Effector memory CD4-positive, alpha-beta T cell (primary cell): ENCODE results near the gene MEGF6.

Experiments
- DNase-seq, 3 donors: peaks; one replicate each; pipeline ENCODE4 v3.0.0-alpha.2; 2020
- H3K27ac ChIP-seq: 2 replicates; pipeline ENCODE4 v1.7.0; 2013; ENCODE audit warnings: mild to moderate bottlenecking, low read length, moderate library complexity; ENCODE audit not compliant: insufficient read depth, poor library complexity, severe bottlenecking
- H3K27me3 ChIP-seq: replicated peaks from 2 replicates; pipeline ENCODE4 v1.7.0; 2013; ENCODE audit warnings: mild to moderate bottlenecking, low read length; ENCODE audit not compliant: insufficient read depth, control insufficient read depth, poor library complexity, severe bottlenecking
- H3K36me3 ChIP-seq: 2 replicates; pipeline ENCODE4 v1.7.0; 2013; ENCODE audit warnings: mild to moderate bottlenecking, low read length, moderate library complexity; ENCODE audit not compliant: control insufficient read depth, insufficient read depth
- H3K4me1 ChIP-seq: 2 replicates; pipeline ENCODE4 v1.7.0; 2013; ENCODE audit warnings: low read length, mild to moderate bottlenecking; ENCODE audit not compliant: control insufficient read depth, insufficient read depth, poor library complexity, severe bottlenecking
- H3K4me3 ChIP-seq: 2 replicates; pipeline ENCODE4 v1.7.0; 2013; ENCODE audit warnings: low read length, low read depth, mild to moderate bottlenecking; ENCODE audit not compliant: insufficient read depth, poor library complexity, severe bottlenecking
- H3K9me3 ChIP-seq: 2 replicates; pipeline ENCODE4 v1.7.0; 2013; ENCODE audit warnings: mild to moderate bottlenecking, low read length, moderate library complexity; ENCODE audit not compliant: control insufficient read depth

MEGF6 gene

GRCh38 chr1:3618881-3619671, 7.8 kb upstream of the MEGF6 start:
- no peak overlapping the region for H3K27ac ChIP-seq
- peaks cover 15% of the 10 kb centered on the region for H3K4me1 ChIP-seq
- H3K36me3 ChIP-seq: no peaks in the 10 kb centered on the region
- no peaks in the 10 kb centered on the region for H3K9me3 ChIP-seq
- peak; percentile 47 to 68 (median 53) for DNase-seq
- no peak overlapping the region for H3K4me3 ChIP-seq
- H3K27me3 ChIP-seq: no peaks in the 10 kb centered on the region

GRCh38 chr1:3618531-3618880, 7.2 kb upstream of the MEGF6 start:
- Histone ChIP-seq H3K36me3 (no peaks in the 10 kb centered on the region), H3K4me3 (no peak overlapping the region), H3K9me3 (no peaks in the 10 kb centered on the region), H3K4me1 (peaks cover 9% of the 10 kb centered on the region), H3K27me3 (no peaks in the 10 kb centered on the region), H3K27ac (no peak overlapping the region)
- DNase-seq: no peak

GRCh38 chr1:3617806-3618345, 6.6 kb upstream of the MEGF6 start:
- Histone ChIP-seq H3K4me1 (peaks cover 5% of the 10 kb centered on the region), H3K27me3 (no peaks in the 10 kb centered on the region), H3K4me3 (no peak overlapping the region), H3K36me3 (no peaks in the 10 kb centered on the region), H3K27ac (no peak overlapping the region), H3K9me3 (no peaks in the 10 kb centered on the region)
- no peak for DNase-seq

GRCh38 chr1:3616861-3617260, 5.6 kb upstream of the MEGF6 start:
- H3K27me3 ChIP-seq: no peaks in the 10 kb centered on the region
- H3K27ac ChIP-seq: no peak overlapping the region
- H3K4me1 ChIP-seq: peaks cover 6% of the 10 kb centered on the region
- H3K9me3 ChIP-seq: no peaks in the 10 kb centered on the region
- no peak overlapping the region for H3K4me3 ChIP-seq
- no peaks in the 10 kb centered on the region for H3K36me3 ChIP-seq
- DNase-seq: no peak

- H3K36me3 ChIP-seq: no peaks in the 10 kb centered on the region
- H3K4me3 ChIP-seq: no peak overlapping the region
- peaks cover 22% of the 10 kb centered on the region for H3K4me1 ChIP-seq
- no peak for DNase-seq
- no peaks in the 10 kb centered on the region for H3K9me3 ChIP-seq
- peaks cover under 1% of the 10 kb centered on the region for H3K27me3 ChIP-seq
- no peak overlapping the region for H3K27ac ChIP-seq
Measured at GRCh38 chr1:3614755-3615742, 3.7 kb upstream of the MEGF6 start.

- peaks cover 9% of the 10 kb centered on the region for H3K27me3 ChIP-seq
- H3K4me1 ChIP-seq: peaks cover 19% of the 10 kb centered on the region
- peak overlapping the region; percentile 25 for H3K4me3 ChIP-seq
- no peaks in the 10 kb centered on the region for H3K9me3 ChIP-seq
- no peak overlapping the region for H3K27ac ChIP-seq
- no peak for DNase-seq
- H3K36me3 ChIP-seq: no peaks in the 10 kb centered on the region
Measured at GRCh38 chr1:3612123-3612522, 815 bp upstream of the MEGF6 start.

GRCh38 chr1:3610527-3611169, 660 bp downstream of the MEGF6 start:
- Histone ChIP-seq H3K9me3 (no peaks in the 10 kb centered on the region), H3K36me3 (no peaks in the 10 kb centered on the region), H3K27ac (no peak overlapping the region), H3K27me3 (peaks cover 9% of the 10 kb centered on the region), H3K4me1 (peaks cover 19% of the 10 kb centered on the region), H3K4me3 (peak overlapping the region; percentile 42)
- no peak for DNase-seq

- DNase-seq: no peak
- peaks cover 9% of the 10 kb centered on the region for H3K27me3 ChIP-seq
- H3K27ac ChIP-seq: no peak overlapping the region
- H3K36me3 ChIP-seq: no peaks in the 10 kb centered on the region
- H3K4me3 ChIP-seq: no peak overlapping the region
- H3K4me1 ChIP-seq: peaks cover 19% of the 10 kb centered on the region
- no peaks in the 10 kb centered on the region for H3K9me3 ChIP-seq
Measured at GRCh38 chr1:3609769-3610526, 1.4 kb downstream of the MEGF6 start.

GRCh38 chr1:3609016-3609768, 2.1 kb downstream of the MEGF6 start:
- Histone ChIP-seq H3K36me3 (no peaks in the 10 kb centered on the region), H3K27me3 (peaks cover 9% of the 10 kb centered on the region), H3K4me3 (no peak overlapping the region), H3K27ac (no peak overlapping the region), H3K9me3 (no peaks in the 10 kb centered on the region), H3K4me1 (peaks cover 19% of the 10 kb centered on the region)
- DNase-seq: no peak
